GM06990 (cell line): ENCODE data around the gene IVD.

ENCODE experiments used
- DNase-seq: peaks from one replicate; pipeline ENCODE4 v3.0.0-alpha.2; 2011; ENCODE audit not compliant: insufficient read length; ENCODE audit errors: extremely low read depth
- H3K27me3 ChIP-seq: replicated peaks from 2 replicates; pipeline ENCODE4 v1.6.0; 2011; ENCODE audit warnings: low read length; ENCODE audit not compliant: control insufficient read depth, insufficient read depth
- H3K36me3 ChIP-seq: 2 replicates; pipeline ENCODE4 v1.5.1; 2011; ENCODE audit warnings: low read length; ENCODE audit not compliant: control insufficient read depth, insufficient read depth
- H3K4me3 ChIP-seq: replicated peaks from 2 replicates; pipeline ENCODE4 v1.5.1; 2011; ENCODE audit warnings: low read depth, mild to moderate bottlenecking, control low read depth, low read length
- TF ChIP-seq, protein P1 (sequence below): IDR thresholded peaks from 2 replicates; pipeline ENCODE4 v1.5.1; 2011; ENCODE audit warnings: low read length, control low read depth, mild to moderate bottlenecking, inconsistent platforms; ENCODE audit not compliant: insufficient read depth, poor library complexity, severe bottlenecking

IVD gene

DNA sequence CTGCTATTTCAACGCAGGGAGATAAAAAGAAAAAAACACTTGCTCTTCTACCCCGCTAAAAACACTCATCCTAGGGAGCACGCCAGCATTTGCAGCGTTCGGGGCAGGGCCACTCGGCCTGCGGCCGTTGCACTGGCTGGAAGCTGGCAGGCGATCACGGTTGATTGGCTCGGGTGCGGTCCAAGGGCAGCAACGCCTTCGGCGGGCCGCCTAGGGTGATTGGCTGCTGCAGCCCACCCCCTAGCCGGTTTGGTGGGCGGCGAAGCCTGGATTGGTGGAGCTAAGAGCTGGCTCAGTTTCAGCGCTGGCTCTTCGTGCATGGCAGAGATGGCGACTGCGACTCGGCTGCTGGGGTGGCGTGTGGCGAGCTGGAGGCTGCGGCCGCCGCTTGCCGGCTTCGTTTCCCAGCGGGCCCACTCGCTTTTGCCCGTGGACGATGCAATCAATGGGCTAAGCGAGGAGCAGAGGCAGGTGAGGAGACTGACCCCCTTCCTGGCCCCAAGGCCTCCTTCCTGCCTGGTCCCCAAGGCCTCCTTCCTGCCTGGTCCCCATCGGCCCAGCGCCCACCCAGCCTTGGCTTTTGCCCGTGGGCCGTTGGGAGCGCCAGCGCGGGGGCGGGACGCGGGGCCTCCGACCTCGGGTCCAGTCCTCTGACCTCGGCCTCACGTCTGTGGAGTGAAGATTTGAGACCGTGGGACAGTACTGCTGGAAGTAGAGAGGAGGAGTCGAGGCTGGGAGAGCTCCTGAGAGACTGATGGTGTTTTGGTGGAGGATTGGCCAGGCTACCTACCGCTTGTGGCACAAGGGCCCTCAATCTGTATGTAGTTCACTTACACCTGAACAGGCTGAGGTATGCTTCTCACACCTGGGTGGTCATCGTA is at the start of gene IVD:
TSS of gene IVD (plus strand) at position 295 of the 881 bp plus-strand sequence. CDS start at position 328, 33 bp downstream.
- peak; percentile 91 for DNase-seq
- Histone ChIP-seq H3K4me3 (peak within 1 kb of the TSS; percentile 73), H3K36me3 (peaks cover 12% of the 10 kb centered on the region), H3K27me3 (no peaks in the 10 kb centered on the region)
- TF ChIP-seq, protein P1, sequence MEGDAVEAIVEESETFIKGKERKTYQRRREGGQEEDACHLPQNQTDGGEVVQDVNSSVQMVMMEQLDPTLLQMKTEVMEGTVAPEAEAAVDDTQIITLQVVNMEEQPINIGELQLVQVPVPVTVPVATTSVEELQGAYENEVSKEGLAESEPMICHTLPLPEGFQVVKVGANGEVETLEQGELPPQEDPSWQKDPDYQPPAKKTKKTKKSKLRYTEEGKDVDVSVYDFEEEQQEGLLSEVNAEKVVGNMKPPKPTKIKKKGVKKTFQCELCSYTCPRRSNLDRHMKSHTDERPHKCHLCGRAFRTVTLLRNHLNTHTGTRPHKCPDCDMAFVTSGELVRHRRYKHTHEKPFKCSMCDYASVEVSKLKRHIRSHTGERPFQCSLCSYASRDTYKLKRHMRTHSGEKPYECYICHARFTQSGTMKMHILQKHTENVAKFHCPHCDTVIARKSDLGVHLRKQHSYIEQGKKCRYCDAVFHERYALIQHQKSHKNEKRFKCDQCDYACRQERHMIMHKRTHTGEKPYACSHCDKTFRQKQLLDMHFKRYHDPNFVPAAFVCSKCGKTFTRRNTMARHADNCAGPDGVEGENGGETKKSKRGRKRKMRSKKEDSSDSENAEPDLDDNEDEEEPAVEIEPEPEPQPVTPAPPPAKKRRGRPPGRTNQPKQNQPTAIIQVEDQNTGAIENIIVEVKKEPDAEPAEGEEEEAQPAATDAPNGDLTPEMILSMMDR: no peak

DNA sequence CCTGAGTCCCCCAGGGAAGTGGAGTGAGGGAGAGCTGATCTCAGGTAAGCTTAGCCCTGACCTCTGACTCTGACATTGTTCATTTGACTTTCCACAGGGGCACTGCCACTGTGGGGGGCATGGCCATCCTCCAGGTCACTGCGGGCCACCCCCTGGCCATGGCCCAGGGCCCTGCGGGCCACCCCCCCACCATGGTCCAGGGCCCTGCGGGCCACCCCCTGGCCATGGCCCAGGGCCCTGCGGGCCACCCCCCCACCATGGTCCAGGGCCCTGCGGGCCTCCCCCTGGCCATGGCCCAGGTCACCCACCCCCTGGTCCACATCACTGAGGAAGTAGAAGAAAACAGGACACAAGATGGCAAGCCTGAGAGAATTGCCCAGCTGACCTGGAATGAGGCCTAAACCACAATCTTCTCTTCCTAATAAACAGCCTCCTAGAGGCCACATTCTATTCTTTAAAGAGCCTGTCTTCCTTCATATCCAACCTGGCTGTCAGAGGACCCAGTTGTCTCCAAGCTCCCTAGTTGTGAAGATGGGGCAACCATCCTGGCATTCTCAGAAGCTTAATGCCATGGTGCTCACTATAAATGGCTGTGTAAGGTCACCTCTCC is 49.5 kb upstream of the IVD start:
- H3K36me3 ChIP-seq: no peaks in the 10 kb centered on the region
- no peak overlapping the region for H3K4me3 ChIP-seq
- TF ChIP-seq, protein P1: no peak
- no peak for DNase-seq
- peaks cover under 1% of the 10 kb centered on the region; the same call in 1 of the 2 replicates for H3K27me3 ChIP-seq

DNA sequence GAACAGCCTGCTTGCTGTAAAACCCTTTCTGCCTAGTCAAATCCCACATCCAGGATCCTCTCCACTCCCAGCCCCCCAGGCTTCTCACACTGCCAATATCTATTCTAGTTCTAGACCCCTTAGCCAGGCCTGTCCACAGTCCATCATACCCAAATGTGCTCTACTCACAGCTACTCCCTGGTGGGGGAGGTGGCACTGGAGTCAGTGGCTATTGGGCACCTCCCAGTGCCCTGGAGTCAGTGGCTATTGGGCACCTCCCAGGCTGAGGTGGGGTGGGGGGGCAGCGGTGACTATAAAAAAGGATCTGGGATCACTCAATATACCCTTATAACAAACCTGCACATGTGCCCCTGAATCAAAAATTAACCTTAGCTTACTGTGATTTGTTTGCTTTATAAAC is 48.3 kb upstream of the IVD start:
- TF ChIP-seq, protein P1: no peak
- no peak overlapping the region for H3K4me3 ChIP-seq

DNA sequence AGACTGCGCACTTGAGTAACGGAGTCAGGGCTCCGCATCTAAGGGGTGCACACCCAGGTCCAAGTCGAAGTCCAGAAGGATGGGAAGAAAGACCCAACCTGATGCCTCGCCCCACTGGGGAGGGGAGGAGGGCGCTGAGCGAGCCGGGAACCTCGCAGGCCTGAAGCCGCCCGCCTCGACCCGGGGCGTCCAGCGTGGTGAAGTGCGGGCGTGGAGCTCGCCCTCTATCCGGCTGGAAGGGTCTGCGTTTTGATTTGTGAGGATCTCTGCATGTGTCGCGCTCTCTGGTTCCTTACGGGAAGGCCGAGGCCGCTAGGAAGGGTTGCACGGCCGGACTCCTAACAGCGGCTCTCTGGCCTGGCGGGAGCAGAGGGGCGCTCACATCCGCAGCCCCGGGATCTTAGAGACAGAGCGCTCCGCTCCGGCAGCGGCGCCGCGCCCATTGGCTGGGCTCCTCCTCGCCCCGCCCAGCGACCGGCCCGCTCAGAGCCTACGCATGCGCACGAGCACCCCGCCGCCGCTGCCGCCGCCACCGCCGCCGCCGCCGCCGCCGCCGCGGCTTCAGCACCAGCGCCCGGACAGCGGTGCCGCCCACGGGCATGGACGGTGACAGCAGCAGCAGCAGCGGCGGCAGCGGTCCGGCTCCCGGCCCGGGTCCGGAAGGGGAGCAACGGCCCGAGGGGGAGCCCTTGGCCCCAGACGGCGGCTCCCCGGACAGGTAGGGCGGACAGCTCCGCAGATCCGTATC is 47.7 kb upstream of the IVD start, which contains the start of gene DISP2:
TSS of gene DISP2 (plus strand) at position 497 of the 748 bp plus-strand sequence. CDS start at position 600, 103 bp downstream.
- Histone ChIP-seq H3K36me3 (no peaks in the 10 kb centered on the region), H3K27me3 (no peaks in the 10 kb centered on the region; the same call in 1 of the 2 replicates), H3K4me3 (peak within 1 kb of the TSS; percentile 68)
- TF ChIP-seq, protein P1: no peak
- peak; percentile 86 for DNase-seq

More for the DNA sequence above, 48.3 kb upstream of the IVD start:
- no peak for DNase-seq
- Histone ChIP-seq H3K27me3 (no peaks in the 10 kb centered on the region; the same call in 1 of the 2 replicates), H3K36me3 (no peaks in the 10 kb centered on the region)

DNA sequence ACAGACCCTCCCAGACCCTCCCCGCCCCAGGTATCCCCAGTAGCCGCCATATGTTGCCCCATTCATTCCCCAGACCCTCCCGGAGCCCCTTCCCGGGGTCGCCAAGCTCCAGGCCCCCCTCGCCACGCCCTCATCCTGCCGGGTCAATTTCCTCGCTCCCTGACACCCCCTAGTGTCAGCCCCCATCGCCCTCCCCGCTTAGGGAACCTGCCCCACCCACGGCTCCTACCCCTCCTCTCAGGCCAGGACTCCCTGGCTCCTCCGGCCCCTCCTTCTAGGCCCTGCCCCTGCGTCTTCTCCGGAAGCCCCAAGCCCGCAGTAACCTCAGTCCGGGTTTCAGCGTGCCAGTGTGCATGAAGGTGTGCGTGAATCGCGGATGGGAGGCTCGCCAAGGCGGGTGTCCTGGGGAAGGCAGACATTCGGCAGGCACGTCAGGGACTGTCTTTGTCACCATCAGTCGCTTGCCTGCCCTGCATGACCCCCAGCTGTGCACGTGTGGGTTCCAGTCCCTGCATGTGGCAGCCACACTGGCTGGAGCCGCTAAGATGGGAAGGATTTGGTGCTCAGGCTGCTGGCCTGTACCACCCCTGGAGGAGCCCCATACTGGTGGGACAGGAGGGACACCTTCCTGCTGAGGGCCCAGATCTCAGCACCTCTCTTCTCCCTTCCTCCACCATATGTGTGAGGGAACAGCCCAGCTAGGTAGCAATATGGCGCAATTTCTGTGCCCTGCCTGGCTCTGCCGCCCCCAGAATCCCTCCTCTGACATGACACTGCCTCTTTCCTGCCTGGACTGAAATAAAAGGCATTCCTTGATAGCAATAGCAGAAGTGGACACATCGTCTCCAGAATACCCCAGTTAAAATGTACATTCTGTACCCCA is 46.9 kb upstream of the IVD start:
- H3K36me3 ChIP-seq: no peaks in the 10 kb centered on the region
- TF ChIP-seq, protein P1: peak; percentile 44
- no peak for DNase-seq
- H3K27me3 ChIP-seq: no peaks in the 10 kb centered on the region; the same call in 1 of the 2 replicates
- H3K4me3 ChIP-seq: peak overlapping the region; percentile 68
